Measurements from ENCODE around the gene NCKAP5.

DNA sequence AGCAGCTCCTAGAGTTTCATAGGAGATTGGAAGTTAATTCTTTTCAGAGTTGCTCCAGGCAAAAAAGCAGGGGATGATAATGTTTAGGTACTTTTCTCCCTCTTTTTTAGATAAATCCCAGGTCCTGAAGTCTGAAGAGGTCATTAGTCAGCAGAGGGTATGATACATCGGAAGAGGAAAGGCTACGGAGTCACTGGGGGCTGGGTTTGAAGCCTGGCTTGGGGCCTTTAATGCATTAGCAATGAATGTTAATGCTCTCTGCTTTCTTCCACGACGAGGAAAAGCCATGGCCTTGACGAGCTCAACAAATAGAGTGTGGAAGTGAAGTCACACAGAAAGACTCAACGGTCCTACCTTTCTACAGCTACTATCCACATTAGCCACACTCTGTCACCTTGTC, 235.1 kb downstream of the NCKAP5 start:
- TF ChIP-seq, protein P1, sequence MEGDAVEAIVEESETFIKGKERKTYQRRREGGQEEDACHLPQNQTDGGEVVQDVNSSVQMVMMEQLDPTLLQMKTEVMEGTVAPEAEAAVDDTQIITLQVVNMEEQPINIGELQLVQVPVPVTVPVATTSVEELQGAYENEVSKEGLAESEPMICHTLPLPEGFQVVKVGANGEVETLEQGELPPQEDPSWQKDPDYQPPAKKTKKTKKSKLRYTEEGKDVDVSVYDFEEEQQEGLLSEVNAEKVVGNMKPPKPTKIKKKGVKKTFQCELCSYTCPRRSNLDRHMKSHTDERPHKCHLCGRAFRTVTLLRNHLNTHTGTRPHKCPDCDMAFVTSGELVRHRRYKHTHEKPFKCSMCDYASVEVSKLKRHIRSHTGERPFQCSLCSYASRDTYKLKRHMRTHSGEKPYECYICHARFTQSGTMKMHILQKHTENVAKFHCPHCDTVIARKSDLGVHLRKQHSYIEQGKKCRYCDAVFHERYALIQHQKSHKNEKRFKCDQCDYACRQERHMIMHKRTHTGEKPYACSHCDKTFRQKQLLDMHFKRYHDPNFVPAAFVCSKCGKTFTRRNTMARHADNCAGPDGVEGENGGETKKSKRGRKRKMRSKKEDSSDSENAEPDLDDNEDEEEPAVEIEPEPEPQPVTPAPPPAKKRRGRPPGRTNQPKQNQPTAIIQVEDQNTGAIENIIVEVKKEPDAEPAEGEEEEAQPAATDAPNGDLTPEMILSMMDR (IDR thresholded peaks at IDR 0.05), result no peak
- no peak for TF ChIP-seq POLR2A (IDR thresholded peaks at IDR 0.05)
- TF ChIP-seq POLR2AphosphoS5 (IDR thresholded peaks at IDR 0.05), result no peak

Measured in prostate gland (tissue), 2 donors.